Measurements from ENCODE around the gene ZNF648.
A peak's percentile ranks its signal among the peaks of the same experiment; 100 is the strongest.
"Not testable (repeated sequence)": the region's sequence is repeated elsewhere in the genome, so short reads cannot be mapped to it uniquely, and the experiment has no call there.

Gene ZNF648

GRCh38 chr1:182038220-182038619, 23.3 kb downstream of the ZNF648 start:
- no peak for TF ChIP-seq CTCF (IDR thresholded peaks at IDR 0.05; ENCODE audit: low read length, missing control alignments)
- no peak overlapping the region for H3K4me3 ChIP-seq (replicated peaks; ENCODE audit: low read depth, low read length)
- DNase-seq (ENCODE audit: low read depth), result no peak

DNA sequence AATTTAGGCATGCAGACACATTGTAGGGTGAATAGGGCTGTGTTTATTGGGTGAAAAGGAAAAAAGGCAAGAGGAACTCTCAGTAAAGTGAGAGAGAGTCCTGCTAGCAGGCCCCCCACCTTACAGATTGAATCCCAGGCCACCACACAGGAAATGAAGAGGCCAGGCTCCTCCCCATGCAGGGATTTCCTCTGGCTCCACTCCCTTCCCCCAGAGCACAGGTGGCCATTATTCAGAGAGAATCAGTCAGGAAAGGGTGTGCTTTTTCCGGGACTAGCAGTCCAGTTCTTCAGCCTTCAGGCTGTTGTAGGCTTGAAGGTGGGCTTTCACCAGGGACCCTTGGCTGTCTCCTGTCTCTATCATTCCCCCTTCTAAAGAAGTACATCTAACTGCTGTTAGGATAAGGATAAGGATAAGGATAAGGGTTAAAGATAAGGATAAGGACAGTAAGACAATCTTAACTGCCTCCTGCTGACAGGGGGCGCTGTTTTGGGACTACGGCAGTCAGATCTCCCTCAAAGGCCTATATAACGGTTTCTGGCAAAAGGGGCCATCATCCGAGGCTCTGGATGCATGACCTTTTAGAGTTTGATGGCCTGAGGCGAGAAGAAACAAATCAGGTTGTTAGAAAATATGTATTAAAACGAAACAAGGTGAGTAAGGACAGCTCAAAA, 26.3 kb downstream of the ZNF648 start:
- no peak for DNase-seq (ENCODE audit: low read depth)
- no peak for TF ChIP-seq CTCF (IDR thresholded peaks at IDR 0.05; ENCODE audit: low read length, missing control alignments)
- no peak overlapping the region for H3K4me3 ChIP-seq (replicated peaks; ENCODE audit: low read depth, low read length)

DNA sequence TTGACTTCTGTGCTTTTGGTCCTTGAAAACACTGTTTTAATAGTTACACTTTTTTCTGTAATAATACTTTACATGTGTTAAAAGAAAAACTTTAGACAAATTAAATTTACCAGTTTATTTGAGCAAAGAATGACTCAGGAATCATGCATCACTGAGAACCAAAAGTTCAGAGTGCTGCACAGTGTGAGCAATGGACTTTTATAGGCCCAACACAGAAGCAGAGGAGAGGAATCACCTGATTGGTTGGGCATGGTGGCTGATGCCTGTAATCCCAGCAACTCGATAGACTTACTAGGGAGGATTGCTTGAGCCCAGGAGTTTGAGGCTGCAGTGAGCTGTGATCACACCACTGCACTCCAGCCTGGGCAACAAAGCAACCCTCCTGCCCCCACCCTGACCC, 29.3 kb downstream of the ZNF648 start:
- no peak for TF ChIP-seq CTCF (IDR thresholded peaks at IDR 0.05; ENCODE audit: low read length, missing control alignments)
- DNase-seq (ENCODE audit: low read depth), result no peak

GRCh38 chr1:182029379-182030331, 31.9 kb downstream of the ZNF648 start:
- peak overlapping the region; percentile 44 for H3K4me3 ChIP-seq (replicated peaks; ENCODE audit: low read depth, low read length)
- peak; percentile 84 for DNase-seq (ENCODE audit: low read depth)
- TF ChIP-seq CTCF (IDR thresholded peaks at IDR 0.05; ENCODE audit: low read length, missing control alignments), result peak; percentile 2

More for the DNA sequence above, 29.3 kb downstream of the ZNF648 start:
- no peak overlapping the region for H3K4me3 ChIP-seq (replicated peaks; ENCODE audit: low read depth, low read length)

- DNase-seq (ENCODE audit: low read depth), result no peak
- peak overlapping the region; percentile 44 for H3K4me3 ChIP-seq (replicated peaks; ENCODE audit: low read depth, low read length)
- TF ChIP-seq CTCF (IDR thresholded peaks at IDR 0.05; ENCODE audit: low read length, missing control alignments), result no peak
Observed at GRCh38 chr1:182029002-182029378, 32.5 kb downstream of the ZNF648 start.

DNA sequence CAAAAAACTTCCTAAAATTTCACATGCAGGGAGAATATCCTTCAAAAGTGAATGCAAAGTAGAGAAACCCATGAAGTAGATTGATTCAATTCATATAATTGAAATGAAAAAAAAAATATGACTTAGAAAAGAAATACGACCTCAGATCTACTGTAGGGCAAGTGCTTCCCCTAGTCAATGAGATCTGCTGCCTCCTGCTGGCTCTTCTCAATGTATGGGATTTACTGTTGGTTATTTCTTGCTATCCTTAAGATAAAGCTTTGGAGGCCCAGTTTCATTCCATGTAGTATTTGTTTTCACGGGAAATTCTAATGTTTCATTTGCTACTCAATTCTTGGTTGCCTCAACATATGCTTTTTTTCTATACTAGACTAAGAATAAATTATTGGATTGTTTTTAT, 46.2 kb downstream of the ZNF648 start:
- no peak for TF ChIP-seq CTCF (IDR thresholded peaks at IDR 0.05; ENCODE audit: low read length, missing control alignments)
- DNase-seq (ENCODE audit: low read depth), result no peak
- H3K4me3 ChIP-seq (replicated peaks; ENCODE audit: low read depth, low read length), result no peak overlapping the region

DNA sequence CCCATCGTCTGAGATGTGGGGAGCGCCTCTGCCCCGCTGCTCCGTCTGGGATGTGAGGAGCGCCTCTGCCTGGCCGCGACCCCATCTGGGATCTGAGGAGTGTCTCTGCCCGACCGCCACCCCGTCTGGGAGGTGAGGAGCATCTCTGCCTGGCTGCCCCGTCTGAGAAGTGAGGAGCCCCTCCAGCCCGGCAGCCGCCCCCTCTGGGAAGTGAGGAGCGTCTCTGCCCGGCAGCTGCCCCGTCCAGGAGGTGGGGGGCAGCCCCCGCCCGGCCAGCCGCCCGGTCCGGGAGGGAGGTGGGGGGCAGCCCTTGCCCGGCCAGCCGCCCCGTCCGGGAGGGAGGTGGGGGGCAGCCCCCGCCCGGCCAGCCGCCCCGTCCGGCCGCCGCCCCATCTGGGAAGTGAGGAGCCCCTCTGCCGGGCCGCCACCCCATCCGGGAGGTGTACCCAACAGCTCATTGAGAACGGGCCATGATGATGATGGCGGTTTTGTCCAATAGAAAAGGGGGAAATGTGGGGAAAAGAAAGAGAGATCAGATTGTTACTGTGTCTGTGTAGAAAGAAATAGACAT, 50.6 kb downstream of the ZNF648 start:
- H3K4me3 ChIP-seq (replicated peaks; ENCODE audit: low read depth, low read length); DNase-seq (ENCODE audit: low read depth): not testable (repeated sequence)

- H3K4me3 ChIP-seq (replicated peaks; ENCODE audit: low read depth, low read length); DNase-seq (ENCODE audit: low read depth): not testable (repeated sequence)
Observed at GRCh38 chr1:182005398-182005797, 56.1 kb downstream of the ZNF648 start.

Measured in fibroblast of pulmonary artery (primary cell).